Psoas muscle (tissue), 8 donors: ENCODE measurements around the gene RBP3. TPM values are rescaled to one million over a fixed set of nuclear protein-coding genes. Genes with fewer than 3 reads are reported as not detected.

ENCODE experiments used
- ATAC-seq, 4 donors: fragments of 200-7000 bp; cut with Tn5 transposase; one replicate each; pipeline ENCODE4 v1.9.1; 2020; ENCODE audit warnings: moderate library complexity in 3 of 4, mild to moderate bottlenecking in 2 of 4
- DNase-seq, 2 donors: peaks; one replicate each; pipeline ENCODE4 v3.0.0-alpha.2; 2020
- H3K27ac ChIP-seq: fragments of 200-600 bp; one replicate; pipeline ENCODE4 v1.8.0; 2022
- H3K27me3 ChIP-seq, 3 donors: fragments of 200-600 bp in 1 of 3; one replicate each; pipeline versions ENCODE4 v1.6.1 to v1.8.0; 2013 to 2022; ENCODE audit warnings: low read length in 2 of 3, mild to moderate bottlenecking in 2 of 3, moderate library complexity in 1 of 3; ENCODE audit not compliant: insufficient read depth in 3 of 3
- H3K36me3 ChIP-seq, 2 donors: fragments of 200-600 bp in 1 of 2; one replicate each; pipeline versions ENCODE4 v1.6.1 to v1.8.0; 2013 to 2022; ENCODE audit warnings: low read depth in 1 of 2, mild to moderate bottlenecking in 1 of 2, moderate library complexity in 1 of 2; ENCODE audit not compliant: insufficient read depth in 1 of 2
- H3K4me1 ChIP-seq: fragments of 200-600 bp; one replicate; pipeline ENCODE4 v1.8.0; 2022
- H3K4me3 ChIP-seq: fragments of 200-600 bp; one replicate; pipeline ENCODE4 v1.8.0; 2022; ENCODE audit warnings: mild to moderate bottlenecking
- H3K9me3 ChIP-seq: fragments of 200-600 bp; one replicate; pipeline ENCODE4 v1.8.0; 2022
- CTCF ChIP-seq: fragments of 200-600 bp; IDR thresholded peaks from one replicate; pipeline ENCODE4 v1.8.0; 2022; ENCODE audit warnings: antibody characterized with exemption
- WGBS, 3 donors: extraction: QIAGEN DNeasy Blood & Tissue Kit; methylation state at CpG; one replicate each; pipeline versions ENCODE4 v1.1.6 to v1.1.7; 2013; 5-methylcytosine and 5-hydroxymethylcytosine counted together
- intact Hi-C, 2 donors: fragments of 100-400 bp; cut with DNase I; formaldehyde crosslinking; loops; one replicate each; pipeline versions ENCODE4 v1.11.0 to v1.14.2; 2022
- polyA plus RNA-seq, 3 donors: library from polyadenylated mRNA; stranded (reverse); fragments of 200-250 nt; gene quantifications; one replicate each; pipeline ENCODE4 v1.2.3, GENCODE V29; 2013
- total RNA-seq, 4 donors: library from RNA; stranded (reverse); fragmentation: NEBNext Ultra II Directional in 2 of 4; extraction: Animal tissue kit (Norgen Biotek cat#: 25700) in 2 of 4; gene quantifications; one replicate each; pipeline versions ENCODE4 v1.2.1 to v1.2.4, GENCODE V29; 2021 to 2023
- donor health status: healthy with polysubstance abuse.
- donor health status: DM: no; HTN: no; CAD: no; lungs with moderate emphysema.
- donor health status: Bipolar disorder and iron deficiency.
- donor health status: healthy.
- donor health status: DM: yes; HTN: yes; CAD: no.
- donor health status: DM: no; HTN: no; CAD: no.
- donor health status: DM: no; HTN: no; CAD: no.
- donor health status: DM: yes; HTN: yes; CAD: no.

The RBP3 gene
- total and polyA plus RNA-seq, 7 donors: not detected

- DNase-seq: peak in 1 of 2 donors; percentile 34
- no peak for ATAC-seq
- H3K27me3 ChIP-seq: no peaks in the 10 kb centered on the region
- no peak for TF ChIP-seq CTCF
- H3K9me3 ChIP-seq: no peaks in the 10 kb centered on the region
- H3K36me3 ChIP-seq: no peaks in the 10 kb centered on the region
- 65 to 74% (median 65%) methylated on average over 4 of the region's 4 CpGs for WGBS, 3 donors
- H3K27ac ChIP-seq: no peak overlapping the region
- no peak overlapping the region for H3K4me3 ChIP-seq
- intact Hi-C loops: no loop called here
- no peaks in the 10 kb centered on the region for H3K4me1 ChIP-seq
These were observed 6.0 kb downstream of the RBP3 start for GRCh38 chr10:47354165-47354564.

- Histone ChIP-seq H3K36me3 (no peaks in the 10 kb centered on the region), H3K27ac (no peak overlapping the region), H3K27me3 (no peaks in the 10 kb centered on the region), H3K4me1 (no peaks in the 10 kb centered on the region), H3K4me3 (no peak overlapping the region), H3K9me3 (no peaks in the 10 kb centered on the region)
- intact Hi-C loops: no loop called here
- DNase-seq (no peak), ATAC-seq (no peak)
- TF ChIP-seq CTCF: no peak
- WGBS, 3 donors: 69 to 88% (median 81%) methylated on average over 1 of the region's 1 CpG
These were observed 6.7 kb downstream of the RBP3 start for GRCh38 chr10:47354900-47355299.

GRCh38 chr10:47356708-47357107 is 8.5 kb downstream of the RBP3 start:
- DNase-seq: no peak
- intact Hi-C loops: no loop called here
- WGBS, 3 donors: 81 to 87% (median 83%) methylated on average over 5 of the region's 5 CpGs

GRCh38 chr10:47357131-47357582 is 9.0 kb downstream of the RBP3 start:
- H3K9me3 ChIP-seq: no peaks in the 10 kb centered on the region
- TF ChIP-seq CTCF: no peak
- intact Hi-C loops: no loop called here
- H3K27me3 ChIP-seq: no peaks in the 10 kb centered on the region
- WGBS, 3 donors: 91 to 94% (median 91%) methylated on average over 12 of the region's 12 CpGs
- H3K4me1 ChIP-seq: no peaks in the 10 kb centered on the region
- no peaks in the 10 kb centered on the region for H3K36me3 ChIP-seq
- DNase-seq (peak in 1 of 2 donors; percentile 37), ATAC-seq (no peak)
- no peak overlapping the region for H3K4me3 ChIP-seq
- H3K27ac ChIP-seq: no peak overlapping the region

More at GRCh38 chr10:47356708-47357107, 8.5 kb downstream of the RBP3 start:
- no peak for TF ChIP-seq CTCF
- Histone ChIP-seq H3K4me1 (no peaks in the 10 kb centered on the region), H3K27ac (no peak overlapping the region), H3K4me3 (no peak overlapping the region), H3K9me3 (no peaks in the 10 kb centered on the region), H3K36me3 (no peaks in the 10 kb centered on the region), H3K27me3 (no peaks in the 10 kb centered on the region)
- no peak for ATAC-seq

GRCh38 chr10:47357911-47358310 is 9.7 kb downstream of the RBP3 start:
- H3K4me1 ChIP-seq: no peaks in the 10 kb centered on the region
- 90 to 95% (median 92%) methylated on average over 3 of the region's 3 CpGs for WGBS, 3 donors
- intact Hi-C loops: no loop called here

More at GRCh38 chr10:47357911-47358310, 9.7 kb downstream of the RBP3 start:
- peak in 1 of 2 donors; percentile 12 for DNase-seq
- no peaks in the 10 kb centered on the region for H3K9me3 ChIP-seq
- no peak overlapping the region for H3K27ac ChIP-seq
- no peak for TF ChIP-seq CTCF
- ATAC-seq: no peak
- H3K4me3 ChIP-seq: no peak overlapping the region
- H3K27me3 ChIP-seq: no peaks in the 10 kb centered on the region
- H3K36me3 ChIP-seq: no peaks in the 10 kb centered on the region
